HCT116 (cell line): ENCODE results near the gene RBM44. TPM values are rescaled to one million over a fixed set of nuclear protein-coding genes. Genes with fewer than 3 reads are reported as not detected.

Source experiments
- ATAC-seq: fragments of 200-7000 bp; cut with Tn5 transposase; 2 replicates; pipeline ENCODE4 v1.9.1; 2020; ENCODE audit warnings: mild to moderate bottlenecking, moderate library complexity
- BruUV-seq: library from RNA; stranded (reverse); fragments of 400-500 nt; replicated peaks from 2 replicates; lab custom pipeline; 2021; lab: Mats Ljungman, UMichigan
- CTCF ChIA-PET: fragments of 300-600 bp; sonication (Branson Sonifier 250); formaldehyde crosslinking; loops from one replicate; lab custom pipeline; 2021; ENCODE audit warnings: antibody characterized with exemption; lab: Charles Lee
- POLR2A ChIA-PET: fragments of 300-600, 350-600 bp; sonication (Branson Sonifier 250); formaldehyde crosslinking; loops from one replicate; lab custom pipeline; 2021; ENCODE audit warnings: antibody characterized with exemption; lab: Charles Lee
- RAD21 ChIA-PET, 2 experiments: fragments of 300-600 bp; sonication (Branson Sonifier 250); formaldehyde crosslinking; loops; one replicate each; lab custom pipeline; 2023; ENCODE audit warnings: low total read pairs in 2 of 2; ENCODE audit not compliant: uncharacterized antibody in 2 of 2, unreplicated experiment in 2 of 2, low non-redundant PET in 1 of 2; lab: Charles Lee
- DNase-seq: peaks from one replicate; pipeline ENCODE4 v3.0.0-alpha.2; 2010; ENCODE audit warnings: low read depth, low spot score
- H2AFZ ChIP-seq: fragments of 200-600 bp; shearing (Covaris generic), sonication (generic); 2 replicates; pipeline ENCODE4 v1.6.1; 2017; ENCODE audit warnings: low read depth, mixed run types, mixed read lengths, antibody characterized with exemption, low read length; ENCODE audit not compliant: poor library complexity, severe bottlenecking
- H3K27ac ChIP-seq: 2 replicates; pipeline ENCODE4 v1.5.1; 2012; ENCODE audit warnings: low read depth, low read length
- H3K27me3 ChIP-seq: fragments of 200-600 bp; sonication (generic); 2 replicates; pipeline ENCODE4 v1.6.1; 2016; ENCODE audit warnings: mixed run types, low read length, mixed read lengths; ENCODE audit not compliant: insufficient read depth
- H3K36me3 ChIP-seq, 2 experiments: fragments of 200-500 bp in 1 of 2; fragments of 200-600 bp in 1 of 2; sonication (Bioruptor generic) in 1 of 2; sonication (generic) in 1 of 2; 2 replicates each; pipeline versions ENCODE4 v1.5.1 to v1.6.1; 2014 to 2016; ENCODE audit warnings: low read length in 2 of 2, inconsistent platforms in 1 of 2, mixed read lengths in 1 of 2, mixed run types in 1 of 2; ENCODE audit not compliant: insufficient read depth in 2 of 2, control insufficient read depth in 1 of 2
- H3K4me1 ChIP-seq, 2 experiments: fragments of 200-600 bp in 1 of 2; sonication (generic) in 1 of 2; 2 replicates each; pipeline versions ENCODE4 v1.5.1 to v1.6.1; 2012 to 2017; ENCODE audit warnings: low read length in 2 of 2, inconsistent platforms in 1 of 2, mild to moderate bottlenecking in 1 of 2, mixed read lengths in 1 of 2, mixed run types in 1 of 2, moderate library complexity in 1 of 2; ENCODE audit not compliant: insufficient read depth in 2 of 2, control insufficient read depth in 1 of 2
- H3K4me2 ChIP-seq: fragments of 200-600 bp; sonication (generic); 2 replicates; pipeline ENCODE4 v1.6.1; 2017; ENCODE audit warnings: mixed run types, low read length, mixed read lengths
- H3K4me3 ChIP-seq, 2 experiments: fragments of 200-600 bp in 1 of 2; sonication (generic) in 1 of 2; replicated peaks in 1 of 2; 2 replicates each; pipeline ENCODE4 v1.5.1; 2011 to 2016; ENCODE audit warnings: low read length in 2 of 2, control low read depth in 1 of 2, low read depth in 1 of 2, mild to moderate bottlenecking in 1 of 2, mixed read lengths in 1 of 2, mixed run types in 1 of 2
- H3K79me2 ChIP-seq: fragments of 200-600 bp; sonication (generic); 2 replicates; pipeline ENCODE4 v1.6.1; 2017; ENCODE audit warnings: mild to moderate bottlenecking, mixed run types, low read length, moderate library complexity, mixed read lengths; ENCODE audit not compliant: insufficient read depth
- H3K9ac ChIP-seq: fragments of 200-600 bp; sonication (generic); 2 replicates; pipeline ENCODE4 v1.6.1; 2016; ENCODE audit warnings: low read length, mixed read lengths
- H3K9me2 ChIP-seq: fragments of 200-600 bp; sonication (generic), shearing (Covaris generic); 2 replicates; pipeline ENCODE4 v1.6.1; 2017; ENCODE audit warnings: mixed run types, mild to moderate bottlenecking, moderate library complexity; ENCODE audit not compliant: insufficient read depth
- H3K9me3 ChIP-seq, 2 experiments: fragments of 200-500 bp in 1 of 2; fragments of 200-600 bp in 1 of 2; sonication (Bioruptor generic) in 1 of 2; sonication (generic) in 1 of 2; 2 replicates each; pipeline ENCODE4 v1.6.1; 2014 to 2017; ENCODE audit warnings: low read length in 2 of 2, mixed read lengths in 2 of 2, inconsistent platforms in 1 of 2, low read depth in 1 of 2, mild to moderate bottlenecking in 1 of 2, mixed run types in 1 of 2, moderate library complexity in 1 of 2; ENCODE audit not compliant: control insufficient read depth in 1 of 2, insufficient read depth in 1 of 2
- H4K20me1 ChIP-seq: fragments of 200-600 bp; sonication (generic), shearing (Covaris generic); 2 replicates; pipeline ENCODE4 v1.6.1; 2017; ENCODE audit warnings: mixed run types, mild to moderate bottlenecking, moderate library complexity; ENCODE audit not compliant: insufficient read depth
- ATF3 ChIP-seq: IDR thresholded peaks from 2 replicates; pipeline ENCODE4 v1.6.1; 2012
- CBX3 ChIP-seq: IDR thresholded peaks from 2 replicates; pipeline ENCODE4 v1.6.1; 2012; ENCODE audit warnings: low read depth
- CEBPB ChIP-seq: IDR thresholded peaks from 2 replicates; pipeline ENCODE4 v1.6.1; 2012; ENCODE audit warnings: low read depth
- EGR1 ChIP-seq: IDR thresholded peaks from 2 replicates; pipeline ENCODE4 v1.6.1; 2012; ENCODE audit warnings: low read depth
- ELF1 ChIP-seq: IDR thresholded peaks from 2 replicates; pipeline ENCODE4 v1.6.1; 2012; ENCODE audit warnings: low read depth, borderline replicate concordance
- FOSL1 ChIP-seq: IDR thresholded peaks from 2 replicates; pipeline ENCODE4 v1.6.1; 2012; ENCODE audit warnings: low read depth
- POLR2A ChIP-seq: IDR thresholded peaks from 2 replicates; pipeline ENCODE4 v1.7.0; 2011; ENCODE audit warnings: borderline replicate concordance; ENCODE audit not compliant: insufficient read depth, insufficient read length; ENCODE audit errors: extremely low read depth
- RAD21 ChIP-seq: IDR thresholded peaks from 2 replicates; pipeline ENCODE4 v1.6.1; 2012; ENCODE audit warnings: low read depth, mild to moderate bottlenecking
- REST ChIP-seq: IDR thresholded peaks from 2 replicates; pipeline ENCODE4 v1.6.1; 2012; ENCODE audit warnings: low read depth
- SP1 ChIP-seq: IDR thresholded peaks from 2 replicates; pipeline ENCODE4 v1.6.1; 2012; ENCODE audit warnings: low read depth
- SRF ChIP-seq: IDR thresholded peaks from 2 replicates; pipeline ENCODE4 v1.6.1; 2012; ENCODE audit warnings: low read depth
- YY1 ChIP-seq: IDR thresholded peaks from 2 replicates; pipeline ENCODE4 v1.6.1; 2011; ENCODE audit warnings: low read length, low read depth, moderate library complexity, mild to moderate bottlenecking; ENCODE audit not compliant: insufficient replicate concordance; ENCODE audit errors: extremely low read depth
- intact Hi-C: fragments of 100-400 bp; cut with micrococcal nuclease; formaldehyde crosslinking; loops from 2 replicates; pipeline ENCODE4 v1.10.0; 2022
- total RNA-seq: library from RNA; stranded (reverse); gene quantifications from one replicate; pipeline ENCODE4 v1.2.1, GENCODE V29; 2021; ENCODE audit not compliant: unreplicated experiment
- TF ChIP-seq, protein P1 (sequence below): IDR thresholded peaks from 2 replicates; pipeline ENCODE4 v1.6.1; 2012

The RBM44 gene
- total RNA-seq, 1 experiment from 2014 or later: 0.54 TPM

- Histone ChIP-seq H3K36me3 (peaks cover 2 to 6% of the 10 kb centered on the region in 2 experiments; a peak in 3 of 4 replicates), H3K4me2 (no peak overlapping the region), H3K4me3 (no peak overlapping the region), H3K9me2 (no peaks in the 10 kb centered on the region), H3K27ac (no peak overlapping the region), H3K27me3 (no peaks in the 10 kb centered on the region), H3K4me1 (no peaks in the 10 kb centered on the region), H4K20me1 (no peaks in the 10 kb centered on the region), H3K79me2 (no peaks in the 10 kb centered on the region), H2AFZ (no peak overlapping the region), H3K9ac (no peak overlapping the region), H3K9me3 (no peaks in the 10 kb centered on the region)
- no peak for ATAC-seq
- no TSS peak for BruUV-seq
- RAD21 ChIA-PET: no interaction called here
- CTCF ChIA-PET: interaction anchor here (3.4 kb wide), 1 partner anchor 99 kb away, joined by 31 read pairs; no protein-coding TSS in a partner anchor
- intact Hi-C loops: no loop called here
- DNase-seq: no peak
- POLR2A ChIA-PET: no interaction called here
- TF ChIP-seq POLR2A (no peak), CBX3 (no peak), REST (no peak), SRF (no peak), EGR1 (no peak)
- TF ChIP-seq, protein P1, sequence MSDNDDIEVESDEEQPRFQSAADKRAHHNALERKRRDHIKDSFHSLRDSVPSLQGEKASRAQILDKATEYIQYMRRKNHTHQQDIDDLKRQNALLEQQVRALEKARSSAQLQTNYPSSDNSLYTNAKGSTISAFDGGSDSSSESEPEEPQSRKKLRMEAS: no peak
- TF ChIP-seq, all 23 proteins: peak for 0
Measured at GRCh38 chr2:237772513-237772912, 26.1 kb upstream of the RBM44 start.

DNA sequence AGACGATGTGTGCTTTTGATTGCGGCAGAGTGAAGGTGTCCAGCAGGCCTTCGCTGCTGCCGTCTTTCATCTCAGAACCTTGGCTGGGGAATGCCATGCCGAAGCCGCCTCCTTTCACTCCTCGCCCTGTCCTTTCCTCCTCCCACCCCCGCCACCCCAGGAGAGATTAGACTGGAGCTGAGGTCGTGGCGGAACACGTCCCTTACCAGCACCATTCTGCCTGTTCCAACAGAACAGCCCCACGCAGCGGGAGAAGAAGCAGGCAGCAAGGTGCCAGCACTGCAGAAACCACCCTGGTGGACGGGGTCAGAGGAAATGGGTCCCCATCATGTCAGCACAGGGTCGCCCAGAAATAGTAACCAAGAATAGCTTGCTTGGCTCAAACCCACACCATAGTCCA is 24.8 kb upstream of the RBM44 start:
- RAD21 ChIA-PET: no interaction called here
- intact Hi-C loops: loop anchor here (1.0 kb wide), 1 partner anchor 101 kb away; no protein-coding TSS in a partner anchor
- CTCF ChIA-PET: interaction anchor here (3.4 kb wide), 1 partner anchor 101 kb away, joined by 31 read pairs; no protein-coding TSS in a partner anchor

More for the DNA sequence above, 24.8 kb upstream of the RBM44 start:
- H3K4me2 ChIP-seq: no peak overlapping the region
- H3K27me3 ChIP-seq: no peaks in the 10 kb centered on the region
- no peak overlapping the region for H2AFZ ChIP-seq
- POLR2A ChIA-PET: no interaction called here
- no peaks in the 10 kb centered on the region for H4K20me1 ChIP-seq
- H3K9ac ChIP-seq: no peak overlapping the region
- no peaks in the 10 kb centered on the region for H3K9me2 ChIP-seq
- H3K27ac ChIP-seq: no peak overlapping the region
- DNase-seq (no peak), ATAC-seq (no peak)
- H3K79me2 ChIP-seq: no peaks in the 10 kb centered on the region
- H3K4me3 ChIP-seq: no peak overlapping the region
- peaks cover 2 to 12% of the 10 kb centered on the region in 2 experiments for H3K36me3 ChIP-seq
- H3K9me3 ChIP-seq: no peaks in the 10 kb centered on the region
- no peak for TF ChIP-seq POLR2A
- no peak for TF ChIP-seq YY1
- TF ChIP-seq RAD21: no peak
- no peak for TF ChIP-seq SRF
- TF ChIP-seq SP1: no peak
- no peak for TF ChIP-seq ATF3
- TF ChIP-seq CBX3: no peak
- no peak for TF ChIP-seq FOSL1
- TF ChIP-seq REST: no peak
- no peak for TF ChIP-seq ELF1
- TF ChIP-seq CEBPB: no peak
- no peaks in the 10 kb centered on the region for H3K4me1 ChIP-seq
- BruUV-seq: no TSS peak
